ENCODE data around the gene TIMM17B. TPM values are rescaled to one million over a fixed set of nuclear protein-coding genes. Genes with fewer than 3 reads are reported as not detected.

The TIMM17B gene
- total and polyA plus RNA-seq, 2 of the 8 experiments (the other 6 are each of a cell fraction or from before 2014, with no cell fraction given): 77.8 to 246 TPM

GRCh38 chrX:48897625-48898306, at the start of gene TIMM17B, which contains the start of gene PQBP1 (continued):
- TF ChIP-seq, protein P1, sequence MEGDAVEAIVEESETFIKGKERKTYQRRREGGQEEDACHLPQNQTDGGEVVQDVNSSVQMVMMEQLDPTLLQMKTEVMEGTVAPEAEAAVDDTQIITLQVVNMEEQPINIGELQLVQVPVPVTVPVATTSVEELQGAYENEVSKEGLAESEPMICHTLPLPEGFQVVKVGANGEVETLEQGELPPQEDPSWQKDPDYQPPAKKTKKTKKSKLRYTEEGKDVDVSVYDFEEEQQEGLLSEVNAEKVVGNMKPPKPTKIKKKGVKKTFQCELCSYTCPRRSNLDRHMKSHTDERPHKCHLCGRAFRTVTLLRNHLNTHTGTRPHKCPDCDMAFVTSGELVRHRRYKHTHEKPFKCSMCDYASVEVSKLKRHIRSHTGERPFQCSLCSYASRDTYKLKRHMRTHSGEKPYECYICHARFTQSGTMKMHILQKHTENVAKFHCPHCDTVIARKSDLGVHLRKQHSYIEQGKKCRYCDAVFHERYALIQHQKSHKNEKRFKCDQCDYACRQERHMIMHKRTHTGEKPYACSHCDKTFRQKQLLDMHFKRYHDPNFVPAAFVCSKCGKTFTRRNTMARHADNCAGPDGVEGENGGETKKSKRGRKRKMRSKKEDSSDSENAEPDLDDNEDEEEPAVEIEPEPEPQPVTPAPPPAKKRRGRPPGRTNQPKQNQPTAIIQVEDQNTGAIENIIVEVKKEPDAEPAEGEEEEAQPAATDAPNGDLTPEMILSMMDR (IDR thresholded peaks at IDR 0.05; ENCODE audit: control extremely low read depth in 1 of 3, insufficient read depth in 1 of 3, low read depth in 1 of 3, low read length in 3 of 3): no peak
- TF ChIP-seq SIN3A (conservative IDR thresholded peaks at IDR 0.05 in 1 of 2, IDR thresholded peaks at IDR 0.05 in 1 of 2; ENCODE audit: low read depth in 1 of 2, low read length in 2 of 2) (0 out of 4 replicates have a peak, but pooled peaks of 1 of the 2 experiments have one; percentile 34), CREB1 (IDR thresholded peaks at IDR 0.05) (peak; percentile 62; the same call in 1 of the 2 replicates), CHD2 (IDR thresholded peaks at IDR 0.05; ENCODE audit: low read length) (peak; percentile 10; the same call in 1 of the 2 replicates), CHD1 (IDR thresholded peaks at IDR 0.05; ENCODE audit: low read depth, low read length) (peak; percentile 87), YY1 (IDR thresholded peaks at IDR 0.05; ENCODE audit: low read depth, low read length) (no peak), KDM5A (IDR thresholded peaks at IDR 0.05; ENCODE audit: low read length) (no peak), TAF1 (IDR thresholded peaks at IDR 0.05; ENCODE audit: low read depth, low read length) (peak; percentile 57), TCF12 (IDR thresholded peaks at IDR 0.05; ENCODE audit: low read depth, low read length) (0 out of 2 replicates have a peak, but pooled peaks have one; percentile 23), SP1 (IDR thresholded peaks at IDR 0.05; ENCODE audit: low read depth, low read length) (peak; percentile 54), CEBPB (IDR thresholded peaks at IDR 0.05; ENCODE audit: low read depth, low read length) (no peak), TAF7 (optimal IDR thresholded peaks at IDR 0.05; ENCODE audit: borderline replicate concordance, low read depth, low read length) (peak; percentile 11), SAP30 (IDR thresholded peaks at IDR 0.05; ENCODE audit: insufficient read depth, insufficient replicate concordance, low read length) (no peak), POLR2A (IDR thresholded peaks at IDR 0.05; ENCODE audit: control extremely low read depth in 1 of 2, low read depth in 2 of 2, low read length in 2 of 2) (peak in 1 of 2 experiments; percentile 67; a peak in 1 of 3 replicates), PHF8 (conservative IDR thresholded peaks at IDR 0.05; ENCODE audit: low read depth, low read length) (peak; percentile 71), SIX5 (IDR thresholded peaks at IDR 0.05; ENCODE audit: low read depth, low read length) (peak; percentile 36)
- TF ChIP-seq, protein P2, sequence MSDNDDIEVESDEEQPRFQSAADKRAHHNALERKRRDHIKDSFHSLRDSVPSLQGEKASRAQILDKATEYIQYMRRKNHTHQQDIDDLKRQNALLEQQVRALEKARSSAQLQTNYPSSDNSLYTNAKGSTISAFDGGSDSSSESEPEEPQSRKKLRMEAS (IDR thresholded peaks at IDR 0.05): peak; percentile 42; the same call in 1 of the 2 replicates
